IMR-90 (cell line): ENCODE measurements around the gene ITIH2. TPM values are rescaled to one million over a fixed set of nuclear protein-coding genes. Genes with fewer than 3 reads are reported as not detected.

ENCODE experiments used
- ATAC-seq: fragments of 200-7000 bp; cut with Tn5 transposase; 2 replicates; pipeline ENCODE4 v1.9.1; 2020; ENCODE audit warnings: low read depth, mild to moderate bottlenecking, moderate library complexity
- BruUV-seq: library from RNA; stranded (reverse); fragments of 400-500 nt; replicated peaks from 2 replicates; lab custom pipeline; 2021; lab: Mats Ljungman, UMichigan
- CTCF ChIA-PET: fragments of 300-600 bp; formaldehyde crosslinking; extraction: SDS; loops from one replicate; lab custom pipeline; 2021; ENCODE audit warnings: antibody characterized with exemption; lab: Yijun Ruan, JAX
- POLR2A ChIA-PET: fragments of 300-600 bp; sonication (Branson Sonifier 250); formaldehyde crosslinking; loops from one replicate; lab custom pipeline; 2022; ENCODE audit warnings: antibody characterized with exemption; ENCODE audit not compliant: unreplicated experiment; lab: Charles Lee
- DNase-seq: peaks from one replicate; pipeline ENCODE4 v3.0.0; 2013
- H2AFZ ChIP-seq: replicated peaks from 2 replicates; pipeline ENCODE3; 2013; ENCODE audit warnings: low read length, mild to moderate bottlenecking; ENCODE audit not compliant: poor library complexity
- H2AK5ac ChIP-seq: 2 replicates; pipeline ENCODE4 v1.6.1; 2013; ENCODE audit warnings: low read depth, low read length, inconsistent platforms
- H2AK9ac ChIP-seq: replicated peaks from 2 replicates; pipeline ENCODE3; 2013; ENCODE audit warnings: mild to moderate bottlenecking, low read depth, low read length, moderate library complexity; ENCODE audit not compliant: poor library complexity
- H2BK120ac ChIP-seq: 2 replicates; pipeline ENCODE4 v1.6.1; 2013; ENCODE audit warnings: low read depth, low read length, inconsistent platforms
- H2BK15ac ChIP-seq: 3 replicates; pipeline ENCODE4 v1.6.1; 2013; ENCODE audit warnings: low read depth, low read length, inconsistent platforms
- H2BK20ac ChIP-seq: 2 replicates; pipeline ENCODE4 v1.6.1; 2013; ENCODE audit warnings: low read depth, mild to moderate bottlenecking, inconsistent platforms, low read length, moderate library complexity
- H2BK5ac ChIP-seq: 2 replicates; pipeline ENCODE4 v1.6.1; 2013; ENCODE audit warnings: mild to moderate bottlenecking, low read depth, low read length, inconsistent platforms; ENCODE audit not compliant: poor library complexity, severe bottlenecking
- H3K14ac ChIP-seq: replicated peaks from 2 replicates; pipeline ENCODE4 v1.6.1; 2013; ENCODE audit warnings: low read depth, low read length, inconsistent platforms
- H3K18ac ChIP-seq: 2 replicates; pipeline ENCODE4 v1.6.1; 2013; ENCODE audit warnings: low read depth, low read length, control low read depth
- H3K23ac ChIP-seq: 2 replicates; pipeline ENCODE4 v1.6.1; 2013; ENCODE audit warnings: low read depth, low read length, inconsistent platforms
- H3K27ac ChIP-seq: 2 replicates; pipeline ENCODE4 v1.5.1; 2013; ENCODE audit warnings: mild to moderate bottlenecking, control low read depth, low read length; ENCODE audit not compliant: insufficient read depth
- H3K27me3 ChIP-seq: 2 replicates; pipeline ENCODE4 v1.6.1; 2013; ENCODE audit warnings: low read length; ENCODE audit not compliant: control insufficient read depth, insufficient read depth
- H3K36me3 ChIP-seq: 2 replicates; pipeline ENCODE4 v1.6.1; 2013; ENCODE audit warnings: low read length, mixed read lengths; ENCODE audit not compliant: control insufficient read depth, insufficient read depth
- H3K4ac ChIP-seq: 2 replicates; pipeline ENCODE4 v1.6.1; 2013; ENCODE audit warnings: low read depth, low read length, inconsistent platforms
- H3K4me1 ChIP-seq: 2 replicates; pipeline ENCODE4 v1.6.1; 2013; ENCODE audit warnings: low read length, mixed read lengths; ENCODE audit not compliant: control insufficient read depth, insufficient read depth
- H3K4me2 ChIP-seq: 2 replicates; pipeline ENCODE4 v1.6.1; 2013; ENCODE audit warnings: low read depth, mild to moderate bottlenecking, control low read depth, low read length, moderate library complexity
- H3K4me3 ChIP-seq: 2 replicates; pipeline ENCODE4 v1.5.1; 2013; ENCODE audit warnings: low read depth, mild to moderate bottlenecking, control low read depth, low read length, moderate library complexity; ENCODE audit not compliant: insufficient read depth
- H3K56ac ChIP-seq: 2 replicates; pipeline ENCODE4 v1.6.1; 2013; ENCODE audit warnings: low read length, inconsistent platforms; ENCODE audit not compliant: insufficient read depth; ENCODE audit errors: extremely low read depth
- H3K79me1 ChIP-seq, 2 experiments: 2 replicates each; pipeline ENCODE4 v1.6.1; 2013; ENCODE audit warnings: low read length in 2 of 2, inconsistent platforms in 1 of 2, low read depth in 1 of 2
- H3K9ac ChIP-seq: 2 replicates; pipeline ENCODE4 v1.6.1; 2013; ENCODE audit warnings: low read depth, low read length, control low read depth
- H3K9me1 ChIP-seq: 2 replicates; pipeline ENCODE4 v1.6.1; 2013; ENCODE audit warnings: low read length, inconsistent platforms; ENCODE audit not compliant: insufficient read depth
- H3K9me3 ChIP-seq: 2 replicates; pipeline ENCODE4 v1.6.1; 2013; ENCODE audit warnings: low read length; ENCODE audit not compliant: control insufficient read depth, insufficient read depth
- H4K20me1 ChIP-seq: 2 replicates; pipeline ENCODE4 v1.6.1; 2013; ENCODE audit warnings: low read length, inconsistent platforms; ENCODE audit not compliant: insufficient read depth
- H4K5ac ChIP-seq: 2 replicates; pipeline ENCODE4 v1.6.1; 2013; ENCODE audit warnings: mild to moderate bottlenecking, low read depth, low read length, control low read depth
- H4K8ac ChIP-seq, 2 experiments: 2 replicates each; pipeline ENCODE4 v1.6.1; 2013; ENCODE audit warnings: low read depth in 2 of 2, low read length in 2 of 2, control low read depth in 1 of 2, inconsistent platforms in 1 of 2
- H4K91ac ChIP-seq: 2 replicates; pipeline ENCODE4 v1.6.1; 2013; ENCODE audit warnings: low read depth, low read length, inconsistent platforms; ENCODE audit not compliant: insufficient read depth
- CEBPB ChIP-seq: IDR thresholded peaks from 2 replicates; pipeline ENCODE4 v1.6.1; 2012; ENCODE audit warnings: low read depth, low read length, improper control_type of control experiment
- CHD1 ChIP-seq: IDR thresholded peaks from 2 replicates; pipeline ENCODE4 v1.6.1; 2012; ENCODE audit warnings: low read depth, low read length, improper control_type of control experiment
- MAZ ChIP-seq: IDR thresholded peaks from 2 replicates; pipeline ENCODE4 v1.6.1; 2012; ENCODE audit warnings: low read depth, mild to moderate bottlenecking, low read length, improper control_type of control experiment, moderate library complexity, borderline replicate concordance
- WGBS, 2 experiments: methylation state at CpG; one replicate each; pipeline versions ENCODE4 v1.1.5 to v1.1.7; 2013; ENCODE audit warnings: missing lambda C conversion rate in 2 of 2; ENCODE audit not compliant: insufficient read length in 1 of 2; ENCODE audit errors: extremely low coverage in 2 of 2; 5-methylcytosine and 5-hydroxymethylcytosine counted together
- dilution Hi-C: fragments of 300-500 bp; cut with HindIII; formaldehyde crosslinking; loops from one replicate; pipeline ENCODE4 v1.14.3; 2018; ENCODE audit warnings: low sequenced_read_pairs; ENCODE audit not compliant: unreplicated experiment
- in situ Hi-C: fragments of 300-500 bp; cut with MboI; formaldehyde crosslinking; loops from 3 replicates; pipeline ENCODE4 v1.14.3; 2019; ENCODE audit warnings: low sequenced_read_pairs, inconsistent platforms, mixed read lengths
- intact Hi-C: fragments of 100-400 bp; cut with micrococcal nuclease; formaldehyde crosslinking; loops from 2 replicates; pipeline ENCODE4 v1.10.0; 2022
- polyA plus RNA-seq, 3 experiments: library from polyadenylated mRNA; depleted of rRNA; stranded (reverse); fragments of >200 nt; gene quantifications; 2 replicates each; pipeline ENCODE4 v1.2.3, GENCODE V29; 2012; ENCODE audit warnings: low replicate concordance in 1 of 3
- total RNA-seq: library from RNA; depleted of rRNA; stranded (reverse); fragments of >200 nt; gene quantifications from 2 replicates; pipeline ENCODE4 v1.2.3, GENCODE V29; 2012
- TF ChIP-seq, protein P1 (sequence below): conservative IDR thresholded peaks from 2 replicates; pipeline ENCODE4 v1.5.1; 2012; ENCODE audit warnings: mild to moderate bottlenecking, low read depth, low read length, improper control_type of control experiment

ITIH2 gene
- total and polyA plus RNA-seq, 2 of the 4 experiments (the other 2 are of a cell fraction) = not detected

DNA sequence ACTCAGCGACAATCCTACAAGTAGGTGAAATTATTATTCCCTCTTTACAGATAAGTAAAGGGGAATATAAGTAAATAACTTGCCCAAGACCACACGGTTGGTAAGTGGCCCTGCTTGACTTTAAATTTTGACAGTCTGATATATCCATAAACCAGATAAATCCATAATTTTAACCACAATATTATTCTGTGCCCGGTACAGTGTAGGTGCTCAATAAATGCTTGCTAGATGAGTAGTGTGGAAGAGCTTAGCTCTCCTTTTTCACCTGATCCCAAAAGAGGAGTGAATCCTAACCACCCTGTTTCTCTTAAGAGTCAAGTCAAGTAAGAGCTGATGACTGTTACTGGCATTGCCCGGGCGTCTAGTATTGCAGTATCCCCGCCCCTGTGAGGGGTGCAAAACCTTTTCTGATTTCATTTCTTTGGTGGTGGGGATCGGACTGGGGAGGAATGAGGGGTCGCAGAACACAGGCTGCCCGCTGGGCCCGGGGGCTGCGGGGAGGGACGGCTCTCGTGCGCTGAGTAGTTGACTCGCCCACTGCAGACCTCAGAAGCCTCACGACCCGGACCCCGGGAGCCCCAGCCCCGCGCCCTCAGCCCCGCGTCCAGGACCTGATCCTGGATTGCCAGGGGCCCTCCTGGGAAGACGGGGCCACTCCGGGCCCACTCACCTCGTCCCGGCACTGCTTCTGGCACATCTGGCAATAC, 84.2 kb downstream of the ITIH2 start:
- WGBS, 2 experiments = 0% methylated on average over 5 of the region's 26 CpGs; no CpG with 5 or more reads in 1 of the 2 experiments

More for the DNA sequence above, 84.2 kb downstream of the ITIH2 start:
- peak overlapping the region; percentile 93 for H3K14ac ChIP-seq
- TF ChIP-seq MAZ (no peak), CHD1 (0 out of 2 replicates have a peak, but pooled peaks have one; percentile 31), CEBPB (no peak)
- TF ChIP-seq, protein P1, sequence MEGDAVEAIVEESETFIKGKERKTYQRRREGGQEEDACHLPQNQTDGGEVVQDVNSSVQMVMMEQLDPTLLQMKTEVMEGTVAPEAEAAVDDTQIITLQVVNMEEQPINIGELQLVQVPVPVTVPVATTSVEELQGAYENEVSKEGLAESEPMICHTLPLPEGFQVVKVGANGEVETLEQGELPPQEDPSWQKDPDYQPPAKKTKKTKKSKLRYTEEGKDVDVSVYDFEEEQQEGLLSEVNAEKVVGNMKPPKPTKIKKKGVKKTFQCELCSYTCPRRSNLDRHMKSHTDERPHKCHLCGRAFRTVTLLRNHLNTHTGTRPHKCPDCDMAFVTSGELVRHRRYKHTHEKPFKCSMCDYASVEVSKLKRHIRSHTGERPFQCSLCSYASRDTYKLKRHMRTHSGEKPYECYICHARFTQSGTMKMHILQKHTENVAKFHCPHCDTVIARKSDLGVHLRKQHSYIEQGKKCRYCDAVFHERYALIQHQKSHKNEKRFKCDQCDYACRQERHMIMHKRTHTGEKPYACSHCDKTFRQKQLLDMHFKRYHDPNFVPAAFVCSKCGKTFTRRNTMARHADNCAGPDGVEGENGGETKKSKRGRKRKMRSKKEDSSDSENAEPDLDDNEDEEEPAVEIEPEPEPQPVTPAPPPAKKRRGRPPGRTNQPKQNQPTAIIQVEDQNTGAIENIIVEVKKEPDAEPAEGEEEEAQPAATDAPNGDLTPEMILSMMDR = no peak
- peak overlapping the region; percentile 67 for H4K5ac ChIP-seq
- intact Hi-C loops (no loop called here), dilution Hi-C loops (no loop called here), in situ Hi-C loops (loop anchor here (25.0 kb wide), 1 partner anchor 1050 kb away; no protein-coding TSS in a partner anchor)
- H2BK5ac ChIP-seq = peak overlapping the region; percentile 81
- 0 out of 2 replicates have a peak, but pooled peaks cover 5% of the 10 kb centered on the region for H3K9me1 ChIP-seq
- no peak overlapping the region for H2BK20ac ChIP-seq
- ChIA-PET CTCF (interaction anchor here (0.6 kb wide), 1 partner anchor 239 kb away, joined by 3 read pairs; no protein-coding TSS in a partner anchor), POLR2A (interaction anchor here (0.9 to 1.0 kb wide), 2 partner anchors 10 to 11 kb away, joined by 5 to 6 read pairs; no protein-coding TSS in a partner anchor)
- H2AK5ac ChIP-seq = no peak overlapping the region
- H3K9ac ChIP-seq = peak overlapping the region; percentile 95
- H3K18ac ChIP-seq = peak overlapping the region; percentile 83
- no peaks in the 10 kb centered on the region for H3K9me3 ChIP-seq
- no peaks in the 10 kb centered on the region for H3K27me3 ChIP-seq
- peak overlapping the region; percentile 92 for H3K27ac ChIP-seq
- DNase-seq (peak; percentile 24), ATAC-seq (peak; percentile 16)
- BruUV-seq = TSS peak; percentile 50
- peak overlapping the region; percentile 88 to 98 for H4K8ac ChIP-seq
- H3K56ac ChIP-seq = peak overlapping the region; percentile 96
- H3K4me1 ChIP-seq = 0 out of 2 replicates have a peak, but pooled peaks cover 1% of the 10 kb centered on the region
- peaks cover 48% of the 10 kb centered on the region for H4K20me1 ChIP-seq
- peak overlapping the region; percentile 95 for H2AK9ac ChIP-seq
- no peak overlapping the region for H2BK15ac ChIP-seq
- H3K36me3 ChIP-seq = no peaks in the 10 kb centered on the region; the same call in none of the 2 replicates
- H2BK120ac ChIP-seq = 0 out of 2 replicates have a peak overlapping the region, but pooled peaks have one; percentile 47
- peak overlapping the region; percentile 93 for H3K4ac ChIP-seq
- H2AFZ ChIP-seq = peak overlapping the region; percentile 94
- peak overlapping the region; percentile 54; the same call in 1 of the 2 replicates for H4K91ac ChIP-seq
- H3K4me3 ChIP-seq = peak overlapping the region; percentile 84
- peak overlapping the region; percentile 82 for H3K23ac ChIP-seq
- H3K4me2 ChIP-seq = peak overlapping the region; percentile 98
- peaks cover 0 to 45% of the 10 kb centered on the region in 2 experiments; a peak in 2 of 4 replicates for H3K79me1 ChIP-seq
